ENCODE data around the gene DNAJC1. TPM values are rescaled to one million over a fixed set of nuclear protein-coding genes. Genes with fewer than 3 reads are reported as not detected.
"Not testable (repeated sequence)": the region's sequence is repeated elsewhere in the genome, so short reads cannot be mapped to it uniquely, and the experiment has no call there.

DNAJC1 gene
- total RNA-seq, 1 experiment from 2014 or later = 19.1 TPM

DNA sequence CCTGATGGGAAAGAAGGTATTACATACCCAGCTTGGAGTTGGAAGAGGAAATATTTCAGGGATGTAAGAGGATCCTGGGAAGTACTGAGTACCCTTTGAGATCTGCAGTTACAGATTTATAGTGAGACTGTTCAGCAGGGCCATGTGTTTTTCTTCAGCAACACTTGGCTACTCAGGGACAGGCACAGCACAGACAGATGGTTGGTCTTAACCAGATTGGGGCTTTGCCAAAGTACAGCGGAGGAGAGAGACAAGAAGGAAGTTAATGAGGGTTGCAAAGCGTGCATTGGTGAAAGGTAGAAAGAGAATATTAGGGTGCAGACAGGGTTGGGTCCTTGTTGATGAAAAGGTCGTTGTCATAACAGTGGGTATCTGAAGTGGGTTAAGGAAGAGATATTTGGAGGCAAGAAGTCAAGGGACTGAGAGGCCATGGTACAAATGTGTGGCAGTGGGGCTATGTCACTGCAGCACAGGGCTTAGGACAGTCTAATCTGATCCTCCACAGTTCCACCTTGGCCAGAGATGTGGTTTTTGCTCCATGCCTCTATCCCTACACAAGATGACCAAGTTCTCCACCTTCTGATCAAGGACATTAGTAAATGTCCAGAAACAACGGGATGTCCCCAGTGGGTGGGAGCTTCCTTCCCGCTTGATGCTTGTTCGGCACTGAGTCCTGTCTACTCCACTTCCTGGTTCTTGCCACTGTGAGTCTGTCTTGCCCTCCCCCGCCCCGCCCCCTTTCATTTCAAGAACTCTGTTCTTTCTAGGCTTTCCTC is 18.9 kb upstream of the DNAJC1 start:
- DNase-seq = no peak
- Histone ChIP-seq H3F3A (ENCODE audit: insufficient read depth, low read depth) (no peaks in the 10 kb centered on the region), H3K4me1 (replicated peaks; ENCODE audit: insufficient read depth) (no peaks in the 10 kb centered on the region), H3K36me3 (ENCODE audit: low read depth) (no peaks in the 10 kb centered on the region), H3K9me3 (ENCODE audit: insufficient read depth, low read depth) (no peaks in the 10 kb centered on the region), H3K27ac (no peak overlapping the region), H3K9me2 (ENCODE audit: insufficient read depth) (no peaks in the 10 kb centered on the region), H2AFZ (no peak overlapping the region), H3K79me2 (ENCODE audit: low read depth) (no peaks in the 10 kb centered on the region), H3K27me3 (ENCODE audit: insufficient read depth, low read depth) (no peaks in the 10 kb centered on the region), H4K20me1 (ENCODE audit: insufficient read depth) (no peaks in the 10 kb centered on the region), H3K4me2 (no peak overlapping the region), H3K4me3 (no peak overlapping the region)
- no peak for TF ChIP-seq EZH2 (IDR thresholded peaks at IDR 0.05; ENCODE audit: low read depth)
- TF ChIP-seq, protein P1, sequence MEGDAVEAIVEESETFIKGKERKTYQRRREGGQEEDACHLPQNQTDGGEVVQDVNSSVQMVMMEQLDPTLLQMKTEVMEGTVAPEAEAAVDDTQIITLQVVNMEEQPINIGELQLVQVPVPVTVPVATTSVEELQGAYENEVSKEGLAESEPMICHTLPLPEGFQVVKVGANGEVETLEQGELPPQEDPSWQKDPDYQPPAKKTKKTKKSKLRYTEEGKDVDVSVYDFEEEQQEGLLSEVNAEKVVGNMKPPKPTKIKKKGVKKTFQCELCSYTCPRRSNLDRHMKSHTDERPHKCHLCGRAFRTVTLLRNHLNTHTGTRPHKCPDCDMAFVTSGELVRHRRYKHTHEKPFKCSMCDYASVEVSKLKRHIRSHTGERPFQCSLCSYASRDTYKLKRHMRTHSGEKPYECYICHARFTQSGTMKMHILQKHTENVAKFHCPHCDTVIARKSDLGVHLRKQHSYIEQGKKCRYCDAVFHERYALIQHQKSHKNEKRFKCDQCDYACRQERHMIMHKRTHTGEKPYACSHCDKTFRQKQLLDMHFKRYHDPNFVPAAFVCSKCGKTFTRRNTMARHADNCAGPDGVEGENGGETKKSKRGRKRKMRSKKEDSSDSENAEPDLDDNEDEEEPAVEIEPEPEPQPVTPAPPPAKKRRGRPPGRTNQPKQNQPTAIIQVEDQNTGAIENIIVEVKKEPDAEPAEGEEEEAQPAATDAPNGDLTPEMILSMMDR (conservative IDR thresholded peaks at IDR 0.05) = no peak
- ChIA-PET CTCF (no interaction called here), POLR2A (ENCODE audit: unreplicated experiment) (no interaction called here)
- no TSS peak for BruUV-seq (replicated peaks)
- intact Hi-C loops (cut with micrococcal nuclease; ENCODE audit: unreplicated experiment) = no loop called here

DNA sequence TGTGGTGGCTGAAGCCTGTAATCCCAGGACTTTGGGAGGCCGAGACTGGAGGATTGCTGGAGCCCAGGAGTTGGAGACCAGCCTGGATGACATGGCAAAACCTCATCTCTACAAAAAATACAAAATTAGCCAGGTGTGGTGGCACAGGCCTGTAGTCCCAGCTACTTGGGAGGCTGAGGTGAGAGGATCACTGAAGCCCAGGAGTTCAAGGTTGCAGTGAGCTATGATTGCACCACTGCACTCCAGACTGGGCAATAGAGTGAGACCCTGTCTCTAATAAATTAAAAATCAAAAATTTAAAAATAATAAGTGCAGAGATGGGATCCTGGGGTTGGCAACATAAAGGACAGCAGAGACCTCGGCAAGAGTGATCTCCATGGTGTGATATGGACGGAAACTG is 17.6 kb upstream of the DNAJC1 start:
- intact Hi-C loops (cut with micrococcal nuclease; ENCODE audit: unreplicated experiment); H3K79me2 ChIP-seq (ENCODE audit: low read depth); H3K4me1 ChIP-seq (replicated peaks; ENCODE audit: insufficient read depth); H3K9me3 ChIP-seq (ENCODE audit: insufficient read depth, low read depth); H3K4me2 ChIP-seq; POLR2A ChIA-PET (ENCODE audit: unreplicated experiment); BruUV-seq (replicated peaks); DNase-seq; CTCF ChIA-PET; H3F3A ChIP-seq (ENCODE audit: insufficient read depth, low read depth); H3K27me3 ChIP-seq (ENCODE audit: insufficient read depth, low read depth); H3K27ac ChIP-seq; H2AFZ ChIP-seq; H3K4me3 ChIP-seq; H3K36me3 ChIP-seq (ENCODE audit: low read depth); H4K20me1 ChIP-seq (ENCODE audit: insufficient read depth); H3K9me2 ChIP-seq (ENCODE audit: insufficient read depth): not testable (repeated sequence)

DNA sequence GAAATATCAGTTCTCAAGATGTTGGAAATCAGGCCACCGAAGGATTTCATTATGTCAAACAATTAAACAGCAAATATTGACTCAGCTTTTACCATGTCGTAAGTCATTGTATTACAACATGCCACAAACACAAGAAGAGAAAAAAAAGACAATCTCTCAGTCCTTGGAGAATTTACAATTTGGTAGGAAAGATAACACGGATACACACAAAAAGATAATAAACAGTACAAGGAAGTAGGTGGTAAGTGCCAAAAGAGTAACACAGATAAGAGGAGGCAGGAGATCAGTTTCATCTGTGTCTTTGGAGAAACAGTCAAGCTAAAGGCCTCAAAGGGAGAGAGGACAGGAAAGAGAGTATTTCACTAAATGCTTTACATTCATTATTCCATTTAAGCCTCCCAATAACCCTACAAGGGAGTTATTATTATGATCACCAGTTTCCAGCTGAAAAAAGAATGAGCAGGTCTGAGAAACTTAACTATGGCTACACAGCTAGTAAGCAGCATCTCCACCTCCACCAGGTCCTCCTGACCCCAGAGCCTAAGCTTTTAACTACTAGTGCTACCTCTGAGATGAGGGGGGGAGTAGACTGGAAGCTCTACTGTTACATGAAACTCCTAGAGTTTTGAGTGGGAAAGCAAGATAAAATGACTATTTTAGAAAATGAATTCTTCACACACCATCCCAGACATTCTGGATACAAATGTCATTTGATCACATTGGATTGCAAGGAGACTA is 13.9 kb upstream of the DNAJC1 start:
- Histone ChIP-seq H3K27me3 (ENCODE audit: insufficient read depth, low read depth) (no peaks in the 10 kb centered on the region), H3K27ac (no peak overlapping the region), H3K4me3 (no peak overlapping the region), H3K79me2 (ENCODE audit: low read depth) (no peaks in the 10 kb centered on the region), H3K4me2 (no peak overlapping the region), H2AFZ (no peak overlapping the region), H4K20me1 (ENCODE audit: insufficient read depth) (no peaks in the 10 kb centered on the region), H3K36me3 (ENCODE audit: low read depth) (no peaks in the 10 kb centered on the region), H3K4me1 (replicated peaks; ENCODE audit: insufficient read depth) (no peaks in the 10 kb centered on the region), H3K9me3 (ENCODE audit: insufficient read depth, low read depth) (no peaks in the 10 kb centered on the region), H3F3A (ENCODE audit: insufficient read depth, low read depth) (no peaks in the 10 kb centered on the region), H3K9me2 (ENCODE audit: insufficient read depth) (no peaks in the 10 kb centered on the region)
- ChIA-PET POLR2A (ENCODE audit: unreplicated experiment) (no interaction called here), CTCF (no interaction called here)
- no TSS peak for BruUV-seq (replicated peaks)
- TF ChIP-seq, protein P1 (conservative IDR thresholded peaks at IDR 0.05) = no peak
- no peak for TF ChIP-seq EZH2 (IDR thresholded peaks at IDR 0.05; ENCODE audit: low read depth)
- no peak for DNase-seq
- intact Hi-C loops (cut with micrococcal nuclease; ENCODE audit: unreplicated experiment) = no loop called here
